Tibial nerve (tissue), 3 donors: ENCODE data around the gene TOE1.

Experiments
- POLR2A ChIP-seq, 2 donors: fragments of 450-650 bp; IDR thresholded peaks; one replicate each; pipeline ENCODE4 v1.6.1; 2017; ENCODE audit warnings: antibody characterized with exemption in 2 of 2, mild to moderate bottlenecking in 2 of 2, moderate library complexity in 2 of 2
- TF ChIP-seq, protein P1 (sequence below), 5 experiments: fragments of 200-600 bp in 3 of 5; fragments of 450-650 bp in 2 of 5; sonication (generic) in 3 of 5; IDR thresholded peaks; one replicate each; pipeline ENCODE4 v1.5.1; 2016 to 2019; ENCODE audit warnings: antibody characterized with exemption in 5 of 5, mild to moderate bottlenecking in 3 of 5, moderate library complexity in 2 of 5

GRCh38 chr1:45378184-45378583 lies 38.2 kb downstream of the TOE1 start:
- TF ChIP-seq, protein P1, sequence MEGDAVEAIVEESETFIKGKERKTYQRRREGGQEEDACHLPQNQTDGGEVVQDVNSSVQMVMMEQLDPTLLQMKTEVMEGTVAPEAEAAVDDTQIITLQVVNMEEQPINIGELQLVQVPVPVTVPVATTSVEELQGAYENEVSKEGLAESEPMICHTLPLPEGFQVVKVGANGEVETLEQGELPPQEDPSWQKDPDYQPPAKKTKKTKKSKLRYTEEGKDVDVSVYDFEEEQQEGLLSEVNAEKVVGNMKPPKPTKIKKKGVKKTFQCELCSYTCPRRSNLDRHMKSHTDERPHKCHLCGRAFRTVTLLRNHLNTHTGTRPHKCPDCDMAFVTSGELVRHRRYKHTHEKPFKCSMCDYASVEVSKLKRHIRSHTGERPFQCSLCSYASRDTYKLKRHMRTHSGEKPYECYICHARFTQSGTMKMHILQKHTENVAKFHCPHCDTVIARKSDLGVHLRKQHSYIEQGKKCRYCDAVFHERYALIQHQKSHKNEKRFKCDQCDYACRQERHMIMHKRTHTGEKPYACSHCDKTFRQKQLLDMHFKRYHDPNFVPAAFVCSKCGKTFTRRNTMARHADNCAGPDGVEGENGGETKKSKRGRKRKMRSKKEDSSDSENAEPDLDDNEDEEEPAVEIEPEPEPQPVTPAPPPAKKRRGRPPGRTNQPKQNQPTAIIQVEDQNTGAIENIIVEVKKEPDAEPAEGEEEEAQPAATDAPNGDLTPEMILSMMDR (IDR thresholded peaks at IDR 0.05) = no peak
- TF ChIP-seq POLR2A (IDR thresholded peaks at IDR 0.05) = no peak
